ENCODE results near the gene CTSK. TPM values are rescaled to one million over a fixed set of nuclear protein-coding genes. Genes with fewer than 3 reads are reported as not detected.

Gene CTSK
- total RNA-seq, 3 donors from 2014 or later (not counting 1 experiment from before 2014, with no cell fraction given) = 9.1 to 11.0 (median 9.1) TPM

- no peaks in the 10 kb centered on the region for H3K27me3 ChIP-seq (ENCODE audit: control insufficient read depth, insufficient read depth, low read length)
- DNase-seq (no peak), ATAC-seq (no peak)
- WGBS (ENCODE audit: insufficient coverage) = 100% methylated on average over 1 of the region's 1 CpG
- no peaks in the 10 kb centered on the region for H3K9me3 Mint-ChIP-seq
- no peaks in the 10 kb centered on the region for H3K9me3 ChIP-seq (ENCODE audit: control insufficient read depth, insufficient read depth, low read length)
- no peak overlapping the region for H3K4me3 Mint-ChIP-seq
- no peak overlapping the region for H3K27ac ChIP-seq (ENCODE audit: low read length)
- H3K4me3 ChIP-seq (ENCODE audit: low read length) = no peak overlapping the region
- no peak overlapping the region for H3K27ac Mint-ChIP-seq
- intact Hi-C loops (cut with micrococcal nuclease) = no loop called here
- H3K4me1 Mint-ChIP-seq = no peaks in the 10 kb centered on the region
- peaks cover 17% of the 10 kb centered on the region for H3K36me3 Mint-ChIP-seq
- no peak for TF ChIP-seq CTCF (IDR thresholded peaks at IDR 0.05)
- no peaks in the 10 kb centered on the region for H3K4me1 ChIP-seq (ENCODE audit: control insufficient read depth, insufficient read depth, low read length)
- no peaks in the 10 kb centered on the region for H3K27me3 Mint-ChIP-seq (ENCODE audit: low read depth in 2 of 2)
- H3K36me3 ChIP-seq (ENCODE audit: control insufficient read depth, insufficient read depth, low read length) = peaks cover 66% of the 10 kb centered on the region
Observed at GRCh38 chr1:150826299-150826698, 18.2 kb upstream of the CTSK start.

- H3K4me1 ChIP-seq (ENCODE audit: control insufficient read depth, insufficient read depth, low read length) = no peaks in the 10 kb centered on the region
- peaks cover 64% of the 10 kb centered on the region for H3K36me3 ChIP-seq (ENCODE audit: control insufficient read depth, insufficient read depth, low read length)
- DNase-seq (no peak), ATAC-seq (no peak)
- Mint-ChIP-seq H3K27ac (no peak overlapping the region), H3K27me3 (ENCODE audit: low read depth in 2 of 2) (no peaks in the 10 kb centered on the region), H3K36me3 (peaks cover 12% of the 10 kb centered on the region), H3K9me3 (no peaks in the 10 kb centered on the region), H3K4me3 (no peak overlapping the region), H3K4me1 (no peaks in the 10 kb centered on the region)
- TF ChIP-seq CTCF (IDR thresholded peaks at IDR 0.05) = no peak
- no peaks in the 10 kb centered on the region for H3K9me3 ChIP-seq (ENCODE audit: control insufficient read depth, insufficient read depth, low read length)
- H3K27ac ChIP-seq (ENCODE audit: low read length) = no peak overlapping the region
- H3K4me3 ChIP-seq (ENCODE audit: low read length) = no peak overlapping the region
- 94% methylated on average over 5 of the region's 7 CpGs for WGBS (ENCODE audit: insufficient coverage)
- intact Hi-C loops (cut with micrococcal nuclease) = no loop called here
- no peaks in the 10 kb centered on the region for H3K27me3 ChIP-seq (ENCODE audit: control insufficient read depth, insufficient read depth, low read length)
Observed at GRCh38 chr1:150820730-150821512, 12.9 kb upstream of the CTSK start.

- Histone ChIP-seq H3K27me3 (ENCODE audit: control insufficient read depth, insufficient read depth, low read length) (no peaks in the 10 kb centered on the region), H3K4me3 (ENCODE audit: low read length) (no peak overlapping the region), H3K27ac (ENCODE audit: low read length) (no peak overlapping the region), H3K4me1 (ENCODE audit: control insufficient read depth, insufficient read depth, low read length) (no peaks in the 10 kb centered on the region), H3K9me3 (ENCODE audit: control insufficient read depth, insufficient read depth, low read length) (no peaks in the 10 kb centered on the region), H3K36me3 (ENCODE audit: control insufficient read depth, insufficient read depth, low read length) (peaks cover 69% of the 10 kb centered on the region)
- Mint-ChIP-seq H3K27me3 (ENCODE audit: low read depth in 2 of 2) (no peaks in the 10 kb centered on the region), H3K4me1 (no peaks in the 10 kb centered on the region), H3K4me3 (no peak overlapping the region), H3K27ac (no peak overlapping the region), H3K36me3 (peaks cover 15% of the 10 kb centered on the region), H3K9me3 (no peaks in the 10 kb centered on the region)
- DNase-seq (no peak), ATAC-seq (no peak)
- intact Hi-C loops (cut with micrococcal nuclease) = no loop called here
- no peak for TF ChIP-seq CTCF (IDR thresholded peaks at IDR 0.05)
- WGBS (ENCODE audit: insufficient coverage) = 57% methylated on average over 2 of the region's 4 CpGs
Observed at GRCh38 chr1:150815871-150816270, 7.8 kb upstream of the CTSK start.
